ENCODE results near the gene COL4A3.

DNA sequence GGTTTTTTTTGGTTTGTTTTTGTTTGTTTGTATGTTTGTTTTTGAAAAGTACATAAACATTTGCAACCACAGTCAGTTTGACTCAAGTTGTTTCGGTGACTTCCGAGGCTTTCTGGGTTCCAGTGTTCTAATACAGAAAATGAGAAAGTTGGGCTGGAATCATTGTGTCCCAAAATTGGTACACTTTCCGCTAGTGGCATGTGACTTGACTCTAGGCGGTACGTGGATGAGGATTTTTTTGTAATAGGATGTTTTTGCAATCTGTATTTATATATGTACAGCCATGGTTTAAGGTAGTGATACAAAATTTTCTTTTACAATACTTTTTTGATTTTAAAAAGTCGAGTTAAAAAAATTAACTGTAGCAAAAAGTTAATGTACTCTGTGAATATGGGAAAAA, 162.4 kb downstream of the COL4A3 start:
- no peak for TF ChIP-seq POLR2A (IDR thresholded peaks at IDR 0.05)
- TF ChIP-seq, protein P1, sequence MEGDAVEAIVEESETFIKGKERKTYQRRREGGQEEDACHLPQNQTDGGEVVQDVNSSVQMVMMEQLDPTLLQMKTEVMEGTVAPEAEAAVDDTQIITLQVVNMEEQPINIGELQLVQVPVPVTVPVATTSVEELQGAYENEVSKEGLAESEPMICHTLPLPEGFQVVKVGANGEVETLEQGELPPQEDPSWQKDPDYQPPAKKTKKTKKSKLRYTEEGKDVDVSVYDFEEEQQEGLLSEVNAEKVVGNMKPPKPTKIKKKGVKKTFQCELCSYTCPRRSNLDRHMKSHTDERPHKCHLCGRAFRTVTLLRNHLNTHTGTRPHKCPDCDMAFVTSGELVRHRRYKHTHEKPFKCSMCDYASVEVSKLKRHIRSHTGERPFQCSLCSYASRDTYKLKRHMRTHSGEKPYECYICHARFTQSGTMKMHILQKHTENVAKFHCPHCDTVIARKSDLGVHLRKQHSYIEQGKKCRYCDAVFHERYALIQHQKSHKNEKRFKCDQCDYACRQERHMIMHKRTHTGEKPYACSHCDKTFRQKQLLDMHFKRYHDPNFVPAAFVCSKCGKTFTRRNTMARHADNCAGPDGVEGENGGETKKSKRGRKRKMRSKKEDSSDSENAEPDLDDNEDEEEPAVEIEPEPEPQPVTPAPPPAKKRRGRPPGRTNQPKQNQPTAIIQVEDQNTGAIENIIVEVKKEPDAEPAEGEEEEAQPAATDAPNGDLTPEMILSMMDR (IDR thresholded peaks at IDR 0.05) = no peak
- no peak for TF ChIP-seq POLR2AphosphoS5 (IDR thresholded peaks at IDR 0.05)
